Measurements from ENCODE around the gene CCKAR. TPM values are rescaled to one million over a fixed set of nuclear protein-coding genes. Genes with fewer than 3 reads are reported as not detected.

CCKAR gene
- total RNA-seq, 4 donors from 2014 or later = 0.27 to 0.79 TPM; not detected in 2

GRCh38 chr4:26489101-26489985 is 941 bp downstream of the CCKAR start:
- no peaks in the 10 kb centered on the region for H3K27me3 ChIP-seq
- in situ Hi-C loops (cut with MboI; ENCODE audit: low pct_ligation_motif_present in 1 of 4, low pct_unique_long_range_greater_than_20kb in 1 of 4, low sequenced_read_pairs in 3 of 4) = no loop called here
- no peak overlapping the region for H3K4me3 ChIP-seq
- no peaks in the 10 kb centered on the region for H3K4me1 ChIP-seq
- no peak for DNase-seq
- intact Hi-C loops (cut with DNase I; ENCODE audit: low total_unique reads) = no loop called here
- H3K27ac ChIP-seq = no peak overlapping the region
- TF ChIP-seq EP300 (IDR thresholded peaks at IDR 0.05; ENCODE audit: low read depth) (no peak), CTCF (IDR thresholded peaks at IDR 0.05) (no peak), POLR2A (IDR thresholded peaks at IDR 0.05) (no peak), POLR2AphosphoS5 (IDR thresholded peaks at IDR 0.05) (no peak)
- H3K36me3 ChIP-seq = no peaks in the 10 kb centered on the region
- 84 to 87% methylated on average over 11 to 19 of the region's 19 CpGs for WGBS, 2 donors (ENCODE audit: low coverage in 1 of 2)
- H3K9me3 ChIP-seq = no peaks in the 10 kb centered on the region

GRCh38 chr4:26485684-26486083 is 4.6 kb downstream of the CCKAR start:
- intact Hi-C loops (cut with DNase I; ENCODE audit: low total_unique reads) (no loop called here), in situ Hi-C loops (cut with MboI; ENCODE audit: low pct_ligation_motif_present in 1 of 4, low pct_unique_long_range_greater_than_20kb in 1 of 4, low sequenced_read_pairs in 3 of 4) (no loop called here)
- no peaks in the 10 kb centered on the region for H3K36me3 ChIP-seq
- no peaks in the 10 kb centered on the region for H3K27me3 ChIP-seq
- no peak overlapping the region for H3K27ac ChIP-seq
- H3K9me3 ChIP-seq = no peaks in the 10 kb centered on the region
- DNase-seq = no peak
- no peak for TF ChIP-seq CTCF (IDR thresholded peaks at IDR 0.05)
- TF ChIP-seq POLR2A (IDR thresholded peaks at IDR 0.05) = no peak
- no peak for TF ChIP-seq EP300 (IDR thresholded peaks at IDR 0.05; ENCODE audit: low read depth)
- no peak for TF ChIP-seq POLR2AphosphoS5 (IDR thresholded peaks at IDR 0.05)
- WGBS, 2 donors (ENCODE audit: low coverage in 1 of 2) = 33 to 60% methylated on average over 7 of the region's 7 CpGs
- H3K4me1 ChIP-seq = peaks cover 0 to 12% (median 0%) of the 10 kb centered on the region in 4 donors
- H3K4me3 ChIP-seq = no peak overlapping the region

- Histone ChIP-seq H3K36me3 (no peaks in the 10 kb centered on the region), H3K4me1 (peaks cover 0 to 12% (median 0%) of the 10 kb centered on the region in 4 donors), H3K9me3 (no peaks in the 10 kb centered on the region), H3K27ac (peak overlapping the region in 3 of 4 donors; percentile 57 to 69 (median 69)), H3K27me3 (no peaks in the 10 kb centered on the region), H3K4me3 (no peak overlapping the region)
- no peak for TF ChIP-seq POLR2AphosphoS5 (IDR thresholded peaks at IDR 0.05)
- no peak for TF ChIP-seq EP300 (IDR thresholded peaks at IDR 0.05; ENCODE audit: low read depth)
- no peak for TF ChIP-seq CTCF (IDR thresholded peaks at IDR 0.05)
- TF ChIP-seq POLR2A (IDR thresholded peaks at IDR 0.05) = no peak
- in situ Hi-C loops (cut with MboI; ENCODE audit: low pct_ligation_motif_present in 1 of 4, low pct_unique_long_range_greater_than_20kb in 1 of 4, low sequenced_read_pairs in 3 of 4) = no loop called here
- intact Hi-C loops (cut with DNase I; ENCODE audit: low total_unique reads) = no loop called here
- no peak for DNase-seq
- 61 to 65% methylated on average over 4 to 5 of the region's 5 CpGs for WGBS, 2 donors (ENCODE audit: low coverage in 1 of 2)
Measured at GRCh38 chr4:26484516-26484915, 5.8 kb downstream of the CCKAR start.

- no peaks in the 10 kb centered on the region for H3K9me3 ChIP-seq
- TF ChIP-seq POLR2AphosphoS5 (IDR thresholded peaks at IDR 0.05) (peak; percentile 87 to 96 (median 88)), EP300 (IDR thresholded peaks at IDR 0.05; ENCODE audit: low read depth) (no peak), CTCF (IDR thresholded peaks at IDR 0.05) (no peak), POLR2A (IDR thresholded peaks at IDR 0.05) (no peak)
- H3K4me3 ChIP-seq = no peak overlapping the region
- in situ Hi-C loops (cut with MboI; ENCODE audit: low pct_ligation_motif_present in 1 of 4, low pct_unique_long_range_greater_than_20kb in 1 of 4, low sequenced_read_pairs in 3 of 4) (no loop called here), intact Hi-C loops (cut with DNase I; ENCODE audit: low total_unique reads) (no loop called here)
- no peak for DNase-seq
- peak overlapping the region; percentile 57 to 69 (median 63) for H3K27ac ChIP-seq
- no peaks in the 10 kb centered on the region for H3K27me3 ChIP-seq
- no peaks in the 10 kb centered on the region for H3K36me3 ChIP-seq
- 11% methylated on average over 2 of the region's 2 CpGs; no CpG with 5 or more reads in 1 of the 2 donors for WGBS, 2 donors (ENCODE audit: low coverage in 1 of 2)
- H3K4me1 ChIP-seq = peaks cover 0 to 12% (median 0%) of the 10 kb centered on the region in 4 donors
Measured at GRCh38 chr4:26484032-26484515, 6.2 kb downstream of the CCKAR start.

All from transverse colon (tissue), 4 donors.